B cell (primary cell): ENCODE data around the gene GATA3.

Experiments
- CTCF ChIP-seq: fragments of 200-600 bp; IDR thresholded peaks from one replicate; pipeline ENCODE4 v1.8.0; 2022; ENCODE audit warnings: antibody characterized with exemption, mild to moderate bottlenecking
- EZH2 ChIP-seq: IDR thresholded peaks from 2 replicates; pipeline ENCODE4 v1.6.1; 2012; ENCODE audit warnings: borderline replicate concordance, low read depth, mild to moderate bottlenecking, moderate library complexity, low read length; ENCODE audit not compliant: insufficient read depth, poor library complexity, severe bottlenecking

GRCh38 chr10:8053446-8054243 is 843 bp upstream of the GATA3 start:
- TF ChIP-seq EZH2 (peak; percentile 61), CTCF (no peak)
